IPS DF 4.7 (cell line): ENCODE results near the gene PSPN.

Experiments used
- DNase-seq: peaks from one replicate; pipeline ENCODE4 v3.0.0-alpha.2; 2013; ENCODE audit warnings: low spot score; ENCODE audit errors: extremely low read depth

The PSPN gene

GRCh38 chr19:6326815-6327214, 48.9 kb downstream of the PSPN start:
- DNase-seq: no peak

GRCh38 chr19:6325614-6326013, 50.1 kb downstream of the PSPN start:
- no peak for DNase-seq
